GM21723 (cell line): Measurements from ENCODE around the gene CLCNKA.
"Not testable (repeated sequence)": the region's sequence is repeated elsewhere in the genome, so short reads cannot be mapped to it uniquely, and the experiment has no call there.

ENCODE experiments used
- ATAC-seq: cut with Tn5 transposase; IDR thresholded peaks from one replicate; pipeline ENCODE4 v1.9.1; 2021; ENCODE audit warnings: mild to moderate bottlenecking, moderate library complexity; ENCODE audit not compliant: unreplicated experiment

The CLCNKA gene

GRCh38 chr1:16061989-16062686 is 40.3 kb downstream of the CLCNKA start:
- ATAC-seq: not testable (repeated sequence)

- not testable (repeated sequence) for ATAC-seq
Observed at GRCh38 chr1:16062687-16063075, 40.8 kb downstream of the CLCNKA start.

GRCh38 chr1:16063226-16063829 is 41.5 kb downstream of the CLCNKA start:
- no peak for ATAC-seq

GRCh38 chr1:16063921-16064320 is 42.1 kb downstream of the CLCNKA start:
- no peak for ATAC-seq

GRCh38 chr1:16064536-16065268 is 42.9 kb downstream of the CLCNKA start:
- ATAC-seq: no peak

GRCh38 chr1:16065269-16065576 is 43.4 kb downstream of the CLCNKA start:
- ATAC-seq: no peak

- no peak for ATAC-seq
Observed at GRCh38 chr1:16066245-16066644, 44.4 kb downstream of the CLCNKA start.

- no peak for ATAC-seq
Observed at GRCh38 chr1:16067127-16067768, 45.4 kb downstream of the CLCNKA start.

GRCh38 chr1:16067933-16068332 is 46.1 kb downstream of the CLCNKA start:
- no peak for ATAC-seq

GRCh38 chr1:16068356-16069270 is 46.8 kb downstream of the CLCNKA start:
- no peak for ATAC-seq

GRCh38 chr1:16070640-16071355 is 49.0 kb downstream of the CLCNKA start:
- no peak for ATAC-seq

GRCh38 chr1:16071614-16072013 is 49.8 kb downstream of the CLCNKA start:
- no peak for ATAC-seq

- no peak for ATAC-seq
Observed at GRCh38 chr1:16072095-16072494, 50.3 kb downstream of the CLCNKA start.

GRCh38 chr1:16072616-16073484 is 51.0 kb downstream of the CLCNKA start:
- no peak for ATAC-seq

GRCh38 chr1:16073490-16074119 is 51.8 kb downstream of the CLCNKA start, which contains the start of gene FAM131C:
FAM131C (minus strand) TSS chr1:16073651; CDS start chr1:16073442, 209 bp downstream.
- no peak for ATAC-seq

GRCh38 chr1:16074217-16074616 is 52.4 kb downstream of the CLCNKA start:
- no peak for ATAC-seq

GRCh38 chr1:16075337-16076030 is 53.6 kb downstream of the CLCNKA start:
- no peak for ATAC-seq
